HepG2 (cell line): ENCODE results near the gene IGFLR1. TPM values are rescaled to one million over a fixed set of nuclear protein-coding genes. Genes with fewer than 3 reads are reported as not detected.
A peak's percentile ranks its signal among the peaks of the same experiment; 100 is the strongest.

Source experiments
- ATF1 ChIP-seq: IDR thresholded peaks from 2 replicates; pipeline ENCODE4 v1.6.1; 2016; ENCODE audit warnings: mild to moderate bottlenecking, control low read depth
- ERF ChIP-seq: IDR thresholded peaks from 2 replicates; pipeline ENCODE4 v1.6.1; 2018; ENCODE audit warnings: missing biosample characterization, missing genetic modification reagents
- GFI1 ChIP-seq: sonication (generic); formaldehyde crosslinking; IDR thresholded peaks from 2 replicates; pipeline ENCODE4 v1.5.0; 2020; ENCODE audit warnings: missing genetic modification reagents, mild to moderate bottlenecking, borderline replicate concordance
- HOXA3 ChIP-seq: sonication (generic); formaldehyde crosslinking; IDR thresholded peaks from 2 replicates; pipeline ENCODE4 v1.5.0; 2020; ENCODE audit warnings: missing genetic modification reagents
- HOXA9 ChIP-seq: sonication (generic); formaldehyde crosslinking; IDR thresholded peaks from 2 replicates; pipeline ENCODE4 v1.8.1; 2022; ENCODE audit warnings: missing genetic modification reagents, mild to moderate bottlenecking, moderate library complexity, borderline replicate concordance
- IKZF1 ChIP-seq: fragments of 450-650 bp; IDR thresholded peaks from 2 replicates; pipeline ENCODE4 v1.7.1; 2016
- MLXIP ChIP-seq: sonication (generic); formaldehyde crosslinking; IDR thresholded peaks from 2 replicates; pipeline ENCODE4 v1.9.0; 2021; ENCODE audit warnings: missing genetic modification reagents, borderline replicate concordance
- MXI1 ChIP-seq: IDR thresholded peaks from 3 replicates; pipeline ENCODE4 v1.6.1; 2012; ENCODE audit warnings: low read depth, low read length, inconsistent platforms, borderline replicate concordance
- NCOA5 ChIP-seq: sonication (generic); formaldehyde crosslinking; IDR thresholded peaks from 2 replicates; pipeline ENCODE4 v1.4.0; 2020; ENCODE audit warnings: missing genetic modification reagents
- NR0B2 ChIP-seq: sonication (generic); formaldehyde crosslinking; IDR thresholded peaks from 2 replicates; pipeline ENCODE4 v1.4.0; 2020; ENCODE audit warnings: mild to moderate bottlenecking, missing genetic modification reagents
- RBM39 ChIP-seq: fragments of 200-400 bp; formaldehyde crosslinking; IDR thresholded peaks from one replicate; pipeline ENCODE4 v1.6.1; 2018; ENCODE audit warnings: antibody characterized with exemption, mild to moderate bottlenecking, low read depth, low read length; ENCODE audit not compliant: poor library complexity, severe bottlenecking
- SKIL ChIP-seq: sonication (generic); formaldehyde crosslinking; IDR thresholded peaks from 2 replicates; pipeline ENCODE4 v1.8.0; 2022; ENCODE audit warnings: missing genetic modification reagents, mild to moderate bottlenecking, moderate library complexity, borderline replicate concordance
- SRSF1 ChIP-seq: fragments of 200-400 bp; formaldehyde crosslinking; optimal IDR thresholded peaks from 2 replicates; pipeline ENCODE3; 2017; ENCODE audit warnings: mild to moderate bottlenecking, low read depth, low read length, moderate library complexity
- ZGPAT ChIP-seq: IDR thresholded peaks from 2 replicates; pipeline ENCODE4 v1.6.1; 2016; ENCODE audit warnings: mild to moderate bottlenecking
- ZNF280B ChIP-seq: sonication (generic); formaldehyde crosslinking; IDR thresholded peaks from 2 replicates; pipeline ENCODE4 v1.5.0; 2020; ENCODE audit warnings: missing genetic modification reagents, mild to moderate bottlenecking, borderline replicate concordance
- ZNF281 ChIP-seq: sonication (generic); formaldehyde crosslinking; IDR thresholded peaks from 2 replicates; pipeline ENCODE4 v1.4.0; 2020; ENCODE audit warnings: missing genetic modification reagents, borderline replicate concordance
- polyA plus RNA-seq, 8 experiments: library from polyadenylated mRNA; depleted of rRNA in 3 of 8; stranded (reverse) in 7 of 8; unstranded in 1 of 8; fragments of >200 nt; fragmentation: Illumina TruSeq in 4 of 8; extraction: Trizol in 4 of 8; gene quantifications; 2 replicates each; pipeline versions ENCODE4 v1.2.1 to v1.2.3, GENCODE V29; 2011 to 2016; ENCODE audit warnings: low read depth in 4 of 8, missing spikeins in 1 of 8, mixed read lengths in 1 of 8; ENCODE audit not compliant: insufficient read depth in 1 of 8
- total RNA-seq, 5 experiments: library from RNA; depleted of rRNA; stranded (reverse); fragments of >200 nt; fragmentation: Illumina TruSeq; extraction: Trizol; gene quantifications; 2 replicates each; pipeline ENCODE4 v1.2.3, GENCODE V29; 2016; ENCODE audit warnings: low read depth in 1 of 5

IGFLR1 gene
- total and polyA plus RNA-seq, 2 of the 13 experiments (the other 11 are each of a cell fraction or from before 2014, with no cell fraction given), result 5.4 to 8.9 TPM

- TF ChIP-seq MLXIP (CRISPR knock-in tag), result no peak
- TF ChIP-seq IKZF1, result no peak
- TF ChIP-seq NR0B2, result no peak
- peak; percentile 57; the same call in 1 of the 2 replicates for TF ChIP-seq HOXA9 (CRISPR knock-in tag)
- TF ChIP-seq SRSF1, result no peak
- TF ChIP-seq GFI1 (CRISPR knock-in tag), result peak; percentile 21; the same call in 1 of the 2 replicates
- peak; percentile 16; the same call in 1 of the 2 replicates for TF ChIP-seq SKIL (CRISPR knock-in tag)
- peak; percentile 87; the same call in 1 of the 2 replicates for TF ChIP-seq ZGPAT
- TF ChIP-seq ZNF280B (CRISPR knock-in tag), result peak; percentile 44; the same call in 1 of the 2 replicates
- no peak for TF ChIP-seq ATF1 (CRISPR knock-in tag)
- peak; percentile 62; the same call in 1 of the 2 replicates for TF ChIP-seq HOXA3 (CRISPR knock-in tag)
- peak; percentile 80; the same call in 1 of the 3 replicates for TF ChIP-seq MXI1
- TF ChIP-seq RBM39, result no peak
- no peak for TF ChIP-seq NCOA5 (CRISPR knock-in tag)
- no peak for TF ChIP-seq ZNF281 (CRISPR knock-in tag)
- peak; percentile 76 for TF ChIP-seq ERF
These were observed 1.6 kb downstream of the IGFLR1 start (continued) for GRCh38 chr19:35740423-35741202.
